Choroid plexus epithelial cell (primary cell): Measurements from ENCODE around the gene CACNA1H.

Experiments
- DNase-seq: peaks from one replicate; pipeline ENCODE4 v3.0.0-alpha.2; 2010; ENCODE audit warnings: low read depth
- H3K4me3 ChIP-seq: 2 replicates; pipeline ENCODE4 v1.5.1; 2011; ENCODE audit warnings: low read depth, mild to moderate bottlenecking, control low read depth, low read length, moderate library complexity
- CTCF ChIP-seq: conservative IDR thresholded peaks from 2 replicates; pipeline ENCODE4 v1.5.1; 2011; ENCODE audit warnings: low read depth, mild to moderate bottlenecking, control low read depth, inconsistent platforms, low read length, moderate library complexity

The CACNA1H gene

DNA sequence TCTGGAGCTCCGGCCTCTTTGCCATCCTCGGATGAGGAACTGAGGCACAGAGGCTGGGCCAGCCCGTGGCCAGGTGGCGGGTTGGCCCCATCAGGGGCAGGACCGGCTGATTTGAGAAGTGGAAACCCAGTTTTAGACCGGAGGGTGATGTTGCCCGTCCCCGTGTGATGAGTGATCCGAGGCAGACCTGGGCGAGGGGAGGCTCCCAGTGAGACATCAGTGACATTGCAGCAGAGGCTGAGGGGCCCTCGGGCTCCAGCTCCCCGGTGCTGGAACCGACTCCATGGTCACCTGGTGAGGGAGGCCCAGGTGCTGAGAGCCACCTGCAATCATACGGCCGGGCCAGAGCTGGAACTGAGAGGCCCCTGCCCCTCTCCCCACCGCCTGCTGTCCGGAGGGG lies 26.9 kb upstream of the CACNA1H start:
- no peak for DNase-seq
- no peak for TF ChIP-seq CTCF
- no peak overlapping the region for H3K4me3 ChIP-seq

- no peak for TF ChIP-seq CTCF
- no peak overlapping the region for H3K4me3 ChIP-seq
- DNase-seq: no peak
Observed at GRCh38 chr16:1126586-1126985, 26.3 kb upstream of the CACNA1H start.

GRCh38 chr16:1127101-1127500 lies 25.8 kb upstream of the CACNA1H start:
- no peak for DNase-seq
- TF ChIP-seq CTCF: no peak
- no peak overlapping the region for H3K4me3 ChIP-seq

DNA sequence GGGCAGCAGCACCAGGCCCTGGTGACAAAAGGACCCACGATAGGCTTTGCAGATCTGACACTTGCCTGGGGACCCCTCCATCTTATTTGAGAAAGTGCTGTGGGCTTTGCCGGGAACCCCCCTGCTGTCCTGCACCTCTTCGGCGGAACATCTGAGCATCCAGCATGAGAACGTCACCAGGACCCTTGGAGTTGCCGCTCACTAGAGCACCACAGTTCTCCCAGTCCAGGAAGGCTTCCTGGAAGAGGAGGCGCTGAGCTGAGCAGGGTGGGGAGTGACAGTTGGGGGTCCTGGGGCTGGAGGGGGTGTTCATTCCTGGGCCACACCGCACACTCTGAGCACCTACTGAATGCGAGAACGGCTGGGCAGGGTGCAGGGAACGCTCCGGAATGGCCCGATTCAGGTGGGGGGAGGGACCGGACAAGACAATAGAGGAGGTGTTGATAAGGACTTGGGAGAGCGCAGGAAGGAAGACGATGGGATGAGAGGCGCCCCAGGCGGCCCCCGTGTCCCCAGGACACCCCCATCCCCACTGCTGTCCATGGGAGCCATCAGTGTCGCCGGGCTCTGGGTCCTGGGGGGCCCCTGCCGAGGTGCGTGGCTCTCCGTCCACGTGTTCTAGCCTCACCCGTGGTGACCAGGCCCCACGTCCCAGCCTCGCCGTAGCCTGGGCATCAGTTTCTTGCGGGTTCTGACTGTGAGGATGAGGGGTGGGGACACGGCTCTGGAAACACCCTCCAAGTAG lies 24.8 kb upstream of the CACNA1H start:
- no peak for TF ChIP-seq CTCF
- no peak for DNase-seq

GRCh38 chr16:1129106-1129960 lies 23.6 kb upstream of the CACNA1H start:
- no peak for DNase-seq
- H3K4me3 ChIP-seq: no peak overlapping the region
- TF ChIP-seq CTCF: no peak

More for the DNA sequence above, 24.8 kb upstream of the CACNA1H start:
- H3K4me3 ChIP-seq: no peak overlapping the region

- DNase-seq: no peak
- TF ChIP-seq CTCF: no peak
- no peak overlapping the region for H3K4me3 ChIP-seq
Observed at GRCh38 chr16:1130382-1130781, 22.5 kb upstream of the CACNA1H start.
